PFSK-1 (cell line): ENCODE measurements around the gene CD96.

Source experiments
- FOXP2 ChIP-seq: optimal IDR thresholded peaks from 2 replicates; pipeline ENCODE3; 2011; ENCODE audit warnings: borderline replicate concordance, control low read depth, inconsistent platforms; ENCODE audit not compliant: insufficient read depth; ENCODE audit errors: extremely low read length, extremely low read depth
- POLR2AphosphoS5 ChIP-seq: IDR thresholded peaks from 2 replicates; pipeline ENCODE4 v1.6.1; 2012; ENCODE audit warnings: low read depth, mild to moderate bottlenecking, control low read depth, low read length, moderate library complexity
- SIN3A ChIP-seq: IDR thresholded peaks from 2 replicates; pipeline ENCODE4 v1.6.1; 2012; ENCODE audit warnings: mild to moderate bottlenecking, low read length, moderate library complexity, borderline replicate concordance; ENCODE audit not compliant: insufficient read depth
- TAF1 ChIP-seq: IDR thresholded peaks from 2 replicates; pipeline ENCODE4 v1.6.1; 2012; ENCODE audit warnings: low read length, control low read depth, borderline replicate concordance; ENCODE audit not compliant: insufficient read depth
- TF ChIP-seq, protein P1 (sequence below), 2 experiments: IDR thresholded peaks; 2 replicates each; pipeline versions ENCODE4 v1.6.1 to v1.8.0; 2011 to 2012; ENCODE audit warnings: low read depth in 2 of 2, low read length in 2 of 2, control low read depth in 1 of 2, inconsistent platforms in 1 of 2, mild to moderate bottlenecking in 1 of 2, moderate library complexity in 1 of 2; ENCODE audit not compliant: insufficient read depth in 1 of 2

The CD96 gene

DNA sequence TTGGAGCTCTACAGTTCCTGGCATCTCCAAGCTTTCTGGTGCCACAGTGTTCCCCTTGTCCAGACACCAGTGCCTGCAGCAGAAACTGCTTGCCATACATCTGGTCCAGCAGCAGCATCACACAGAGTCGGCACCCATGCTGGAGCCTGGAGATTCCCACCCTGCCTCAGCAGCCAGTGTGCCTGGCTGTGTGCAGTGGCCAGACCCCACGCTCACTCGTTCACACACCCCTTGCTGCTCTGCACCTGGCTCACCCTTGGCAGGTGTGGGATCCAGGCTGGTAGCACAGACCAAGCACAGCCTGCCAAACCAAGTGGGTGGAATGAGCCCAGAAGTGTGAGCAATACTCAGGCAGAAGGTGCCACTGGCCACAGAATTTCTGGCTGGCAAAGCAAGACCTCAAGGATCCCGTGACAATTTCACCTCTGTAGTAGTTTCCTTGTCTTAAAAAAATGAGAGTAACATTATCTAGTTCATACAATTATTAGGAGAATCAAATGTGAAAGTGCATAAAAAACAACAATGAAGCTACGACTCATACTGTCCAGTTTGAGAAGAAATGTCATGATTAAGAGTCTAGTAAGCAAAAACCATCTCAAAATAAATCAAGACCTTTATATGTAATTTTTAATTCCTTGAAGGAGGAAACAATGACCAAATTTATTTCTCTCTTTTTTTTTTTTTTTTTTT, 76.1 kb downstream of the CD96 start:
- TF ChIP-seq FOXP2: no peak
- no peak for TF ChIP-seq SIN3A
- no peak for TF ChIP-seq POLR2AphosphoS5
- TF ChIP-seq, protein P1, sequence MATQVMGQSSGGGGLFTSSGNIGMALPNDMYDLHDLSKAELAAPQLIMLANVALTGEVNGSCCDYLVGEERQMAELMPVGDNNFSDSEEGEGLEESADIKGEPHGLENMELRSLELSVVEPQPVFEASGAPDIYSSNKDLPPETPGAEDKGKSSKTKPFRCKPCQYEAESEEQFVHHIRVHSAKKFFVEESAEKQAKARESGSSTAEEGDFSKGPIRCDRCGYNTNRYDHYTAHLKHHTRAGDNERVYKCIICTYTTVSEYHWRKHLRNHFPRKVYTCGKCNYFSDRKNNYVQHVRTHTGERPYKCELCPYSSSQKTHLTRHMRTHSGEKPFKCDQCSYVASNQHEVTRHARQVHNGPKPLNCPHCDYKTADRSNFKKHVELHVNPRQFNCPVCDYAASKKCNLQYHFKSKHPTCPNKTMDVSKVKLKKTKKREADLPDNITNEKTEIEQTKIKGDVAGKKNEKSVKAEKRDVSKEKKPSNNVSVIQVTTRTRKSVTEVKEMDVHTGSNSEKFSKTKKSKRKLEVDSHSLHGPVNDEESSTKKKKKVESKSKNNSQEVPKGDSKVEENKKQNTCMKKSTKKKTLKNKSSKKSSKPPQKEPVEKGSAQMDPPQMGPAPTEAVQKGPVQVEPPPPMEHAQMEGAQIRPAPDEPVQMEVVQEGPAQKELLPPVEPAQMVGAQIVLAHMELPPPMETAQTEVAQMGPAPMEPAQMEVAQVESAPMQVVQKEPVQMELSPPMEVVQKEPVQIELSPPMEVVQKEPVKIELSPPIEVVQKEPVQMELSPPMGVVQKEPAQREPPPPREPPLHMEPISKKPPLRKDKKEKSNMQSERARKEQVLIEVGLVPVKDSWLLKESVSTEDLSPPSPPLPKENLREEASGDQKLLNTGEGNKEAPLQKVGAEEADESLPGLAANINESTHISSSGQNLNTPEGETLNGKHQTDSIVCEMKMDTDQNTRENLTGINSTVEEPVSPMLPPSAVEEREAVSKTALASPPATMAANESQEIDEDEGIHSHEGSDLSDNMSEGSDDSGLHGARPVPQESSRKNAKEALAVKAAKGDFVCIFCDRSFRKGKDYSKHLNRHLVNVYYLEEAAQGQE (IDR thresholded peaks at IDR 0.05; ENCODE audit: insufficient read depth in 1 of 2, low read depth in 2 of 2, low read length in 2 of 2): no peak
- TF ChIP-seq TAF1: no peak

DNA sequence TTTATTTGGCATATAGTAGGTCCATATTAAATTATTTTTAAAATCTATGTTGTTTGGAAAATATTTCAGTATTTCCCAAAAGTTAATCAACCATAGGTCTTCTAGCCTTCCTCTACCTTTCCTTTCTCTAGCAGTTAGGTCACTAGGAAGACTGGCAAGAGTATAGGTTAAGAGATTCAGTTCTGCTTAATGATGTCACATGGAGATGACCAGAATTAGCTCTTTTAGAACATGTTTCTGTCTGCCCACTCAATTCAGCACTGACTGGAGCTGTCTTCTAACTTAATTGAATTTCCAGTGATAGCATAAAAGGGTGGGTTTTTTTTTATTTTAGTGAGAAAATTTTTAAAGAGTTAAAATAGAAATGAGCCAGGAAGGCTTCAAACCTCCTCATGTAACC, 76.9 kb downstream of the CD96 start:
- no peak for TF ChIP-seq FOXP2
- no peak for TF ChIP-seq SIN3A
- no peak for TF ChIP-seq TAF1
- TF ChIP-seq POLR2AphosphoS5: no peak
- TF ChIP-seq, protein P1 (IDR thresholded peaks at IDR 0.05; ENCODE audit: insufficient read depth in 1 of 2, low read depth in 2 of 2, low read length in 2 of 2): no peak

DNA sequence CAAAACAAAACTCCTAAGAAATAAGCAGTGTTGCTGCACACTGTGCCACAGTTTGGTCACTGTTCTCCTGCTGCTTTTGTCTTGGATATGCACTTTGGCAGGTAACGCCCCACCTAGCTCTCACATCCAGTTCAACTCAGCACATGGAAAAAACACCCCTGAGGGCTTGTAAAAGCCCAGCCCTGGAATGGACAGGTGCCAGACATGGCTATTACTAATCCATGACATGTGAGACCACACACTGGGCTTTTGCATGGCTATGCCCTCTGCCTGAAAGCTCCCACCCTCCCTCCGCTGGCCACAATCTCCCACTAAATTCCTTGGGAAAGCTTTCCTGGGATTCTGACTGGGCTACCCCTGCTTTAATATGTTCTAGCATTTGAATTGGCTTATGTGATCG, 77.8 kb downstream of the CD96 start:
- no peak for TF ChIP-seq FOXP2
- TF ChIP-seq, protein P1 (IDR thresholded peaks at IDR 0.05; ENCODE audit: insufficient read depth in 1 of 2, low read depth in 2 of 2, low read length in 2 of 2): no peak

DNA sequence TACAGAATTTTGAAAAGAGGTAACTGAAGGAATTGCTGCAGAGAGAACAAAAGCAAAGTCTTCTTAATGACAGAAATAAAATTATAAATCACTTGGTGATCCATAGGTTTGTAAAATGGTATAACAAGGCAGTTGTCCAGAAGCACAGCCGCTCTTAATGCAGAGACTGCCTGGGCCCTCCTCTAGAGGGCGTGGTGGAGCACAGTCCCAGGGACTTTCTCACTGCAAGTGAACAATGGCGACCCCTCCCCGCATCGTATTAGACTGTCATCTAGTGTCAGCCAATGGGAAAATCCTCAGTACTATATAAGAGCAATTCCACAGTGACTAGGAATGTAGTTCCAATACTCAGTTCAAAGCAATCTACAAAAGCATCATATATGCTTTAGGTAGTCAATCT, 79.5 kb downstream of the CD96 start:
- TF ChIP-seq FOXP2: no peak
- TF ChIP-seq, protein P1 (IDR thresholded peaks at IDR 0.05; ENCODE audit: insufficient read depth in 1 of 2, low read depth in 2 of 2, low read length in 2 of 2): no peak
- TF ChIP-seq POLR2AphosphoS5: no peak
- TF ChIP-seq SIN3A: no peak
- TF ChIP-seq TAF1: no peak

DNA sequence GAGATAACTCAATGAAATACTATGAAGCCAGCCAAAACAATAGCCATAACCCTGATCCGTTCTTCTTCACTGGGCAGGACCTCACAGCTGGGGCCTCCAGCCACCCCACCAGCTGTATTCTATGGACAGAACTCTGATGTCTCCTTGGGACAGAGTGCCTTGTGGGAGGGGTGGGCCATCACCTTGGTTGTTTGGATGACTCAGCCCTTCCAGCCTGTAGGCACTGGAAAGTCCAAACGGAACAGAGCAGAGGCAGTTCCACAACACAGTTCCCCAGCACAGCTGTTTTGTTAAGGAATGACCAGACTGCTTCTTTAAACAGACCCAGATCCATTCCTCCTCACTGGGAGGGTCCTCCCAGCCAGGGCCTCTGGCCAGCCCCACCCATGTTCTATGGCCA, 85.1 kb downstream of the CD96 start:
- TF ChIP-seq FOXP2 (no peak), SIN3A (no peak), POLR2AphosphoS5 (no peak), TAF1 (no peak)
- TF ChIP-seq, protein P1 (IDR thresholded peaks at IDR 0.05; ENCODE audit: insufficient read depth in 1 of 2, low read depth in 2 of 2, low read length in 2 of 2): no peak
